WTC11 (cell line): ENCODE results near the gene SLC25A11.

Experiments
- ATF2 ChIP-seq: sonication (generic); formaldehyde crosslinking; IDR thresholded peaks from 2 replicates; pipeline ENCODE4 v1.8.1; 2022; ENCODE audit warnings: low read depth, missing genetic modification reagents, borderline replicate concordance
- CTCF ChIP-seq: fragments of 200-600 bp; IDR thresholded peaks from 2 replicates; pipeline ENCODE4 v1.8.0; 2022; ENCODE audit warnings: antibody characterized with exemption
- E2F1 ChIP-seq: sonication (generic); formaldehyde crosslinking; IDR thresholded peaks from 2 replicates; pipeline ENCODE4 v1.8.0; 2022; ENCODE audit warnings: mild to moderate bottlenecking, missing genetic modification reagents
- E2F4 ChIP-seq: sonication (generic); formaldehyde crosslinking; IDR thresholded peaks from 2 replicates; pipeline ENCODE4 v1.8.1; 2022; ENCODE audit warnings: low read depth, mild to moderate bottlenecking, moderate library complexity, missing genetic modification reagents, borderline replicate concordance
- IRF1 ChIP-seq: sonication (generic); formaldehyde crosslinking; IDR thresholded peaks from 2 replicates; pipeline ENCODE4 v1.8.0; 2023; ENCODE audit warnings: missing genetic modification reagents
- ZNF512 ChIP-seq: sonication (generic); formaldehyde crosslinking; IDR thresholded peaks from 2 replicates; pipeline ENCODE4 v1.8.1; 2022; ENCODE audit warnings: missing genetic modification reagents, borderline replicate concordance

GRCh38 chr17:4898927-4899326 lies 40.9 kb downstream of the SLC25A11 start:
- TF ChIP-seq ATF2 (CRISPR knock-in tag) (no peak), E2F4 (no peak), IRF1 (CRISPR knock-in tag) (no peak), CTCF (no peak), ZNF512 (CRISPR knock-in tag) (no peak), E2F1 (CRISPR knock-in tag) (no peak)
